GM18520 (cell line): ENCODE data around the gene COPZ2.
"Not testable (repeated sequence)": the region's sequence is repeated elsewhere in the genome, so short reads cannot be mapped to it uniquely, and the experiment has no call there.

ENCODE experiments used
- ATAC-seq: cut with Tn5 transposase; IDR thresholded peaks from one replicate; pipeline ENCODE4 v1.9.1; 2021; ENCODE audit not compliant: unreplicated experiment

The COPZ2 gene, protein sequence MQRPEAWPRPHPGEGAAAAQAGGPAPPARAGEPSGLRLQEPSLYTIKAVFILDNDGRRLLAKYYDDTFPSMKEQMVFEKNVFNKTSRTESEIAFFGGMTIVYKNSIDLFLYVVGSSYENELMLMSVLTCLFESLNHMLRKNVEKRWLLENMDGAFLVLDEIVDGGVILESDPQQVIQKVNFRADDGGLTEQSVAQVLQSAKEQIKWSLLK

DNA sequence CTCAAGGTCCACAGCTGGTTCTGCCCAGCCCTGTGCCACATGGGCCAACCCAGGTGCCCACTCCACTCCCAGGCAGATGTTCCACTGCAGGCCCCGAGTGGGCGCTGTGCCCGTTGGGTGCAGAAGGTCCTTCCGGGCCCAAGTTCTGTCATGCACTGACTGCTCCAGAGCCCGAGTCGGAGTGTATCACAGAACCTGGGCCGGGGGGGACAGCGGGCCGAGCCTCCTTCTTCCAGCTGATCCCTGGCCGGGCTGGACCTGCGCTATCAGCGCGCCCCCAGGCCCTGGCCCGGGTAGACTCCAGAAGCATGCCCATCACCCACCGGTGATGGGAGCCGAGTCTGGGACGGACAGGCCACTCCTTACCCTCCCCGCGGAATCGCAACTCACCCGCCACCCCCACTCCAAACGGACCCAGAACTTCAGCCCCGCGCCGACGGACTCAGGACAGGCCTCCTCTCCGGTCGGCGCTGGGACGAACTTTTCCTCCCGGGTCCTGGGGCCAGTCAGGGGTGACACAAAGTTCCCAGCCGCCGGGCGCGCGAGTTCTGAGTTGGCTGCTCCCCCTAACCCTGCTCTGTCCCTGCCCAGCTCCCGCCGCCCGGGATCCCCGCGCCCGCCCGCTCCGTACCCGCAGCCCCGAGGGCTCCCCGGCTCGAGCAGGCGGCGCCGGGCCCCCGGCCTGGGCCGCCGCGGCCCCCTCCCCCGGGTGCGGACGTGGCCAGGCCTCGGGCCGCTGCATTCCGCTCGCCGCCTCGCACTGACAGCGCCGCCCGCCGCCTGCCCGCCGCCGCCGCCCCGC, at the start of gene COPZ2:
Gene COPZ2, minus strand, starts transcription at position 762 of the 802 bp plus-strand sequence. Its CDS starts 20 bp downstream, at position 742.
- no peak for ATAC-seq

DNA sequence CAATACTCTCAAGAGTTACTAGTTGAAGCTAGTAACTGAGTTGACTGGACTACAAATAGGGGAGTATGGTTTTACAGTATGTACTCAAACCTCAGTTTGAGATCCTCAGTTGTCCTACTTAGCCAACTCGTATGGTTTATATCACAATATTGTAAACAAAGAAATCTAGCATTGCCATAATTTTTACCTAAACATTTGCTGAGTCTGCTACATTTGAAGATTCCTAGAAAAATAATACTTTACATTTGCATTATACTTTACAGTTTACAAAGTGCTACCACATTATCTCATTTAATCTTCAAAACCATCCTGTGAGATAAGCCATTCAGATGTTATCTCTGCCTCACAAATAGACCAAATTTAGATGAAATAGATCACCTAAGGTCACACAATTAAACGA, 47.3 kb upstream of the COPZ2 start:
- ATAC-seq = no peak

DNA sequence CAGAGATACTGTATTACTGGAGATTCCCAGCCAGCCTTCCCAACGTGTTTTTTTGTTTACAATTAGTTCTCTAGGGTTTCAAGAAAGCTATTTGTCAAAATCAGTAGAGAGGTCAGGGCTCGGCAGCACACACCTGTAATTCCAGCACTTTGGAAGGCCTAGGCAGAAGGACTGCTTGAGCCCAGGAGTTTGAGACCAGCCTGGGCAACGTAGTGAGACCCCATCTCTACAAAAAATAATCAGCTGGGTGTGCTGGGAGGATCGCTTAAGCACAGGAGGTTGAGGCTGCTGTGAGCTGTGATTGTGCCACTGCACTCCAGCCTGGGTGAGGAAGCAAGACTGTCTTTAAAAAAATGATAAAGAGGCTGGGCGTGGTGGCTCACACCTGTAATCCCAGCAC, 44.3 kb upstream of the COPZ2 start:
- no peak for ATAC-seq

DNA sequence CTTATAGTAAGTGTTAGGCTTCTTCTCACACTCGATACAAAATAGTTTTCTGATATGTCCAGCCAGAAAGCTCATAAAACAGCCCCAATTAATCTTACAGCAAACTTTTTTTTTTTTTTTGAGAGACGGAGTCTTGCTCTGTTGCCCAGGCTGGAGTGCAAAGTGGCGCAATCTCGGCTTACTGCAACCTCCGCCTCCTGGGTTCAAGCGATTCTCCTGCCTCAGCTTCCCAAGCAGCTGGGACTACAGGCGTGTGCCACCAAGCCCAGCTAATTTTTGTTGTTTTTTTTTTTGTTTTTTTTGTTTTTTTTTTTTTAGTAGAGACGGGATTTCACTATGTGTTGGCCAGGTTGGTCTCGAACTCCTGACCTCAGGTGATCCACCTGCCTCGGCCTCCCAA, 39.6 kb upstream of the COPZ2 start:
- not testable (repeated sequence) for ATAC-seq

DNA sequence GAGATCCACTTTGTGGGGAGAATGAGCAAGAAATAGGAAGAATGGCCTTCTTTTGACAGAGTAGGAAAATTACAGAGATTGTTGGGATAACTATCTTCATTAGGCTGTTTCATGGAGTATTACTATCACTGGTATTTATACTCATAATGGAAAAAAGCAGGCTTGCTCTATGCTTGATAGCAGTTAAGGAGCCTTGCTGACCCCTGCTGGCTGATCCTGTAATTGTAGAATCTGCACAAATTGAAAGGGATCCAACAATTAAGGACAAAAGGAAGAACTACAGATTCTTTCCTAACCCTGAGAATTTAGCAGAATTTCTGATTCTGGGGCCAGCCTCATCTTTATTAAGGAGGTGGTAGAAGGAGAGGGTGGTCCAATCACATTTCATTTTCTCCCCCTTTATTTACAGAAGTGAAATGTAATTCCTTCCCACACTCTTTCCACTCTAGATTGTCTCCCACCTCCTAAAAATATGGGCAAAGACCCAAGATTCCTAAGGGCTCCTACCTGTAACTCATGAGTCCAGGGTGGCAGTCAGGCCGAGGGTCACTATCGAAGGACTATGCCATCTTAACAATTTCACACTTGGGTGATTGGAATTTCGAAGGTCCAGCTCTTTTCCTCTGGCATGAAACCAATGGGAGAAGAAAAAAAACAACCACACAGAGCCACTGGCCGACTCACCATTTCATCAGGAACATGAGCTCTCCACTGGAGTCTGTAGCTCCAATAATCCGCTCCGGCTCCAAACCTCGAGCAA, 36.9 kb upstream of the COPZ2 start:
- ATAC-seq = no peak

DNA sequence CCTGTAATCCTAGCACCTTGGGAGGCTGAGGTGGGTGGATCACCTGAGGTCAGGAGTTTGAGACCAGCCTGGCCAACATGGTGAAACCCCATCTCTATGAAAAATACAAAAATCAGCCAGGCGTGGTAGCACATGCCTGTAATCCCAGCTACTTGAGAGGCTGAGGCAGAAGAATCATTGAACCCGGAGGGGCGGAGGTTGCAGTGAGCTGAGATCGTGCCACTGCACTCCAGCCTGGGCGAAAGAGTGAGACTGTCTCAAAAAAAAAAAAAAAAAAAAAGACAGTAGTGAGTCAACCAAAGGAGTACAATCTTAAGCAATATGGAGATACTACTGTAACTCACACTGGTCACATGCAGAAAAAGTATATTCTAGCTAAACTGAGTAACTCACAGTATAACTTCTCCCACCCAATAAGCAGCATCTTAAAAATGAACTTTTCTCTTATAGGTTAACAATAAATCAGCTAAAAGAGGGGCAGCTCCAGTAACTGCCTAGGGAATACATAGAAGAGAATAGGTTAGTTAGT, 36.0 kb upstream of the COPZ2 start:
- ATAC-seq = not testable (repeated sequence)

DNA sequence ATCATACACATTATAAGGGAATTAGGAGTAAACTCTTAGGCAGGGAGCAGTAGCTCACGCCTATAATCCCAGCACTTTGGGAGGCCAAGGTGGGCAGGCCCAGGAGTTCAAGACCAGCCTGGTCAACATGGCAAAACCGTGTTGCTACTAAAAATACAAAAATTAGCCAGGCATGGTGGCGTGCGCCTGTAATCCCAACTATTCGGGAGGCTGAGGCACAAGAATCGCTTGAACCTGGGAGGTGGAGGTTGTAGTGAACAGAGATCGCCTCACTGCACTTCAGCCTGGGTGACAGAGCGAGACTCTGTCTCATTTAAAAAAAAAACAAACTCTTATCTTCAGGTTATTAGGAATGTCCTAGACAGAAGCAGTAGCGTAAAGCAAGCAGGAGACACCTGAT, 35.2 kb upstream of the COPZ2 start:
- ATAC-seq = not testable (repeated sequence)

DNA sequence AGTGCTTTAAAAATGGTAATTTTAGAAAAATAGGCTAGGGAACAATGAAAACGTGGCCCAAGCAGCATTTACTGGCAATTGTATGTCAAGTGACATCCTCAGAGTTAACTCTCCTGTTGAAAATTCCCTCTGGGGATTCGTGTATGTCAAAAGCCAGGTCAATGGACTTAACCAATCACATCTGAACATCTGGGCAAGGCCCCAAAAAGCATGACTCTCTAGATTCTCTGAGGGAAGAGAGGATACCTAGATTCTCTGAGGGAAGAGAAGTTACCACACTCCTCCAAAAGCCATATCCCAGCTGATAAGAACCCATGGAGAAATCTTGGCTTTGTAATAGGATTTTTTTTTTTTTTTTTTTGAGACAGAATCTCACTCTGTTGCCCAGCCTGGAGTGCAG, 34.1 kb upstream of the COPZ2 start:
- no peak for ATAC-seq

DNA sequence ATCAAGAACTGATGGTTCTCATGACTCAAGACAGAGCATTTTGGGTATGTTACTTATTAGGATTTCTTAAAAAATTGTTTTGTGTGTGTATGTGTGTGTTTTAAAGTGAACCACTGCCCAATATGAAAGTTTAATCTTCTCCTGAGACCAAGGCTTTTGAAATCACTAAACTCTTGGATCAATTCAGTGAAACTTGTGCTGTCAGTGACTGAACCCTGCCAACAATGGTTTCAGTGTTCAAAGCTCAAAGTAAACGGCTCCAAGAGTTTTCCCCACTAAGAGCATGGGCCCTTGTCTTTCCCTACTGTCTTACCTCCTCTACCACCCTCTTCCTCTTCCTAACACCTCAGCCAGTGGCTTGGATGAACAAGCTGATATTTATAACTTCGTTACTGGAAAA, 32.6 kb upstream of the COPZ2 start:
- no peak for ATAC-seq

DNA sequence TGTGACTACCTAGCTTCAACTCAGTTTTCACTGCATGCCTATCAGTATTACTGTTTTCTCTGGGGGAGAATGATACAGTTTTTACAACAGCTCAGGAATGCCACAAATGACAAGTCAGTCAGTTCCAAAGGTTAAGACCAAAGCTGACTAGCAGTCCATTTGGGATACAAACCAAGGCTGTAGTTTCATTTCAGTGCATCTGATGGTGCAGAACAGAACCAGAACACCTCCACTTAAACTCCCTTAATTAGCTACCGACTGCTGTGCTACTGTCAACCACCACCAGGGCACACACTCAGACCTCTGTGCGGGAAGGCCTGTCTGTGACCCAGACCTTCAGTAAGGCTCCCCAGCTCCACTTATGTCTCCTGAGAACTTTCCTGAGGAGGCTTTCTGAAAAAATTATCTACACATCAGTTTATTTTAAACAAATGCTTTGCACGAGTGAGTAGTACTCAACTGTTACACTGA, 30.9 kb upstream of the COPZ2 start:
- no peak for ATAC-seq

DNA sequence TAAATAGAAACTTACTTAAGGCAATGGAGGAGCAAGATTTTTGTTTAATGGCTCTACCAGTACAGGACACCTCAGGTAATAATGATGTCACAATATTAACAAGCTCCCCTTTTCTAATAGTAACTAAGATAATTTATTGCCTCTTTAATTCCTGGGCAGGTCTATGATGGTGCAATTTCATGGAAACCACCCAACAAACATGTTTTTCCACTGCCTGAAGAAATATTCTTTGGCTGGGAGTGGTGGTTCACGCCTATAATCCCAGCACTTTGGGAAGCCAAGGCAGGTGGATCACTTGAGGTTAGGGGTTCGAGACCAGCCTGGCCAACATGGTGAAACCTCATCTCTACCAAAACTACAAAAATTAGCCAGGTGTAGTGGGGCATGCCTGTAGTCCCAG, 30.2 kb upstream of the COPZ2 start:
- ATAC-seq = not testable (repeated sequence)

DNA sequence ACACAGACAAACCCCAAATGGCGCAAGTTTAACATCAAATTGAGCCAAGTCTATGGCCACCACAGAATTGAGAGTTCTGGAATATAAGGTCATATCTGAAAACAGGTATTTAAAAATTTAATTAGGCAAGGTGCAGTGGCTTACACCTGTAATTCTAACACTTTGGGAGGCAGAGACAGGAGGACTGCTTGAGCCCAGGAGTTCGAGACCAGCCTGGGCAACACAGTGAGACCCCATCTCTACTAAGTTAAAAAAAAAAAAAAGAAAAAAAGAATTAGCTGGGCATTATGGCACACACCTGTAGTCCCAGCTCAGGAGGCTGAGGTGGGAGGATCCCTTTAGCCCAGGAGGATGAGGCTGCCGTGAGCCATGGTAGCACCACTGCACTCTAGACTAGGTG, 29.6 kb upstream of the COPZ2 start:
- no peak for ATAC-seq

DNA sequence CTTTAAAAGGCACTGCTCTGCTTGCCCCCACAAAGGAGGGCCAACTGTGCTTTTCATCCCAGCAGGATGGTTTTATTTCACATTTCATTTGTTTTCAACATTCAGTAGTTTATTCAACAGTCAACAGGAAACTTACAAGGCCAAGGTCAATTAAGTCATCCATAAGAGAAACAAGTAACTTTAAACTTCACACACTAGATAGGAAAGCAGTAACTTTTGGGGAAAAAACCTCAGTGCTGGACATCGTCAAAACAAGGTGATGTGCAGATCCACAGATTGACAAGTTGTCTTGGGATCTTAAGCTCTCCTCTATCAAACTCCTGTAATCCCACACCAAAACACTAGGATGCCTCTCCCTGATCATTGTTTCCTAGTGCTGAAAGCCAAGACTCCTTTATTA, 29.1 kb upstream of the COPZ2 start:
- ATAC-seq = no peak

DNA sequence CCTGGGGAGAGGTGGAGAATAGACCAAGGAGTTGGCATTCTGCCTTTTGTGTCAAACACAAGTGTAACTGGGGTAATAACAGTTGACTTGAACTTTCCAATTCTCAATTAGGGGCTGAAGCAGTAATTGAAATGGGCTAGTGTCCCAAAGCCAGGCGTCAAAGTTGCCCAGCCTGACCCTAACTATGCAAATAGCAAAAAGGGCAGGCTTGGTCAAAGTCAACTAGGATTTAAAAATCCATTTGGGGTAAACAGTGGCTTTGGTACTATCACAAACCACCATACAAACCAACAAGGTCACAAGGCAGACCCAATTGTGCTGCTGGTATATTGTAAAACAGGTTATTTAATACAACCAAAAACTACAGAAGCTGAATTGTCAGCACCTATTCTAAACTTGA, 28.6 kb upstream of the COPZ2 start:
- no peak for ATAC-seq

DNA sequence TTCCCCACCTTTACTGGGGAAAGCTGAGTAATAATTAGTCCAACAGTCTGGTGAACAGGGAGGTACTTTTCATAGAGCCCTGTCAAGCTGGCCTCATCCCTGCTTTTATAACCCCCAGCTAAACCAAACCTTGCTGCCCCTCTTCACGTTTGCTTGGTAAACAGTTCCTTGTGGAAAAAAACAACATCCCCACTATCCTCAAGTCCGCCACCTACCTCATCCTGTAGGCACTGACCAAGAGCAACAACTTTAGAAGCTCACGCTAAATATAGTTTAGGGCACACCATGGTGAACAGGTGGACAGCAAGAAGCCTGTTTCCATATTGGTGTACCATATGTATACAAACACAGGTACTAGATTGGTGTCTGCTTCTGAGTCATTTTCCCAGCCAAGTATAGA, 27.0 kb upstream of the COPZ2 start:
- no peak for ATAC-seq

DNA sequence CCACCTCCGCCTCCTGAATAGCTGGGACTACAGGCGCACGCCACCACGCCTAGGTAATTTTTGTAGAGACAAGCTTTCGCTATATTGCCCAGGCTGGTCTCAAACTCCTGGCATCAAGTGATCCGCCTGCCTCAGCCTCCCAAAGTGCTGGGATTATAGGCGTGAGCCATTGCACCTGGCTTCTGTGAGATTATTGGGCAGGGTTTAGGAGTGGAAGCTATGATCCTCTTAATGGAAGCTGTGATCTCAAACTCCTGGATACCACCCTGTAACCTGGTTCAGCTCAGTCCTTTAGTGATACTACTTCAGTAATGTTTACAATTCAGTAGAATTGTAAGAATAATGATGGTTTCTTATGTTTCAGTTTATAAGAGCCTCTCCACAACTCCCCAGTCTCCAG, 24.7 kb upstream of the COPZ2 start:
- ATAC-seq = no peak

DNA sequence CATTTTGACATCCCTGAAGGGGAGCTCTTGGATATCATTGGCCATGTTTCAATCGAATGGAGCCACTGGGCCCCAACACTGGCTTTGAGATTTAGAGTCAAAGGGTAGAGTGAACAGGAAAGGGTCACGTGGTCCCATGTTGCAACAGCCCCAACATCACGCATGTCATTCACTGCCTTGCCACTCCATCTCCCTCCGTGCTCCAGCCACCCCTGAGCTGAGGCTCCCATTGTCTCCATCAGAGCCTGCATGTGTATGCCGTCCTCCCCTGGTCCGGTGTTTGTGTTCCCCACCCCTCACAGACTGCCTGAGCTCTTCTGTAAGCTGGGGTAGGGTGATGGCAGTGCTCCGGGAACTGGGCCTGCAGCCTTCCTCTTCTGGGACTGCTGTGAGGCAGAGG, 22.7 kb upstream of the COPZ2 start:
- ATAC-seq = no peak

DNA sequence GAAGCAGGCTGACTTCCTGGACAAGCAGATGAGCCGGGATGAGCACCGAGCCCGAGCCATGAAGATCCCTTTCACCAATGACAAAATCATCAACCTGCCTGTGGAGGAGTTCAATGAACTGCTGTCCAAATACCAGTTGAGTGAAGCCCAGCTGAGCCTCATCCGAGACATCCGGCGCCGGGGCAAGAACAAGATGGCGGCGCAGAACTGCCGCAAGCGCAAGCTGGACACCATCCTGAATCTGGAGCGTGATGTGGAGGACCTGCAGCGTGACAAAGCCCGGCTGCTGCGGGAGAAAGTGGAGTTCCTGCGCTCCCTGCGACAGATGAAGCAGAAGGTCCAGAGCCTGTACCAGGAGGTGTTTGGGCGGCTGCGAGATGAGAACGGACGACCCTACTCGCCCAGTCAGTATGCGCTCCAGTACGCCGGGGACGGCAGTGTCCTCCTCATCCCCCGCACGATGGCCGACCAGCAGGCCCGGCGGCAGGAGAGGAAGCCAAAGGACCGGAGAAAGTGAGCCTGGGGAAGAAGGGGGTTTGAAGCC, 21.6 kb upstream of the COPZ2 start:
- ATAC-seq = no peak

DNA sequence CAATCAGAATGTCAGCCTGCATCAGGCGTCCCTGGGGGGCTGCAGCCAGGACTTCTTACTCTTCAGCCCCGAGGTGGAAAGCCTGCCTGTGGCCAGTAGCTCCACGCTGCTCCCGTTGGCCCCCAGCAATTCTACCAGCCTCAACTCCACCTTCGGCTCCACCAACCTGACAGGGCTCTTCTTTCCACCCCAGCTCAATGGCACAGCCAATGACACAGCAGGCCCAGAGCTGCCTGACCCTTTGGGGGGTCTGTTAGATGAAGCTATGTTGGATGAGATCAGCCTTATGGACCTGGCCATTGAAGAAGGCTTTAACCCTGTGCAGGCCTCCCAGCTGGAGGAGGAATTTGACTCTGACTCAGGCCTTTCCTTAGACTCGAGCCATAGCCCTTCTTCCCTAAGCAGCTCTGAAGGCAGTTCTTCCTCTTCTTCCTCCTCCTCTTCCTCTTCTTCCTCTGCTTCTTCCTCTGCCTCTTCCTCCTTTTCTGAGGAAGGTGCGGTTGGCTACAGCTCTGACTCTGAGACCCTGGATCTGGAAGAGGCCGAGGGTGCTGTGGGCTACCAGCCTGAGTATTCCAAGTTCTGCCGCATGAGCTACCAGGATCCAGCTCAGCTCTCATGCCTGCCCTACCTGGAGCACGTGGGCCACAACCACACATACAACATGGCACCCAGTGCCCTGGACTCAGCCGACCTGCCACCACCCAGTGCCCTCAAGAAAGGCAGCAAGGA, 21.0 kb upstream of the COPZ2 start:
- no peak for ATAC-seq

DNA sequence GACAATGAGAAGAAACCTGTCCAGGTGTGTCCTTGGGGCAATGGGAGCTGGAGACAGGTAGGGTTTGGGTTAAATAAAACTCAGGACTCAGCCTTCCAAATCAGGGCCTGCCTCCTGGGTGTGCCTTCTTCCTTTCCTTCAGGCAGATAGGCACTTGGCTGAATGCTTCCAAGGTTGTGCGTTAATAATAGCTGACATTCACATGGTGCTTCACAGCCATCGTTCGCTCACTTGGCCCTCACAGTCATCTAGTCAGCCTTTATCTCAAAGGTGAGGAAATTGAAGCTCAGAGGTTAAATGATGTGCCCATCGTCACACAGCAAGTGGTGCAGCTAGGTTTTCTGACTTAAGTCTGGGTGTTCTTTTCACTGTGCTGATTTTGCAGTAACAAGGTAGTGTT, 20.0 kb upstream of the COPZ2 start:
- no peak for ATAC-seq

DNA sequence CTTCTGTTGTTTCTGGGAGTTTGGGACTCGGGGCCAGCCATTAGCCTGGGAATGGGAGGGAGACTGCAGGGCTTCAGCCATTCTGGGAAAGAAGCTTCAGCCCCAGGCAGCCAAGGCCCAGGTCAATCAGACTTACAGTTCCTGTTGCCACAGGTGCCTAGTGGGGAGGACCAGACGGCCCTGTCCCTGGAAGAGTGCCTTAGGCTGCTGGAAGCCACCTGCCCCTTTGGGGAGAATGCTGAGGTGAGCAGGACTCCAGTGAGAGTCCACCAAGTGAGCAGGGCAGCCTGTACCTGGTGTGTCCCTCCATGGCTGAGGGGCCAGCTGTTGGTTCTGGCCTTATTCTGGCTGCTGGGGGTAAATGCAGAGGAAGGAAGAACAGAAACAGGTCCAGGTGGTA, 19.3 kb upstream of the COPZ2 start:
- ATAC-seq = no peak
